Lung (tissue), 12 donors: ENCODE measurements around the gene F3. TPM values are rescaled to one million over a fixed set of nuclear protein-coding genes. Genes with fewer than 3 reads are reported as not detected.

ENCODE experiments used
- ATAC-seq: fragments of 200-7000 bp; cut with Tn5 transposase; one replicate; pipeline ENCODE4 v1.9.1; 2020; ENCODE audit warnings: moderate number of reproducible peaks; ENCODE audit not compliant: insufficient read depth, low FRiP score
- DNase-seq, 3 donors: peaks; one replicate each; pipeline ENCODE4 v3.0.0-alpha.2; 2013 to 2017
- H3K27ac ChIP-seq, 2 donors: one replicate each; pipeline ENCODE4 v1.5.1; 2013; ENCODE audit warnings: mild to moderate bottlenecking in 2 of 2, moderate library complexity in 2 of 2, control low read depth in 1 of 2, inconsistent platforms in 1 of 2, low read depth in 1 of 2, low read length in 1 of 2
- H3K27me3 ChIP-seq, 3 donors: one replicate each; pipeline ENCODE4 v1.5.1; 2013; ENCODE audit warnings: low read length in 2 of 3; ENCODE audit not compliant: control insufficient read depth in 3 of 3, insufficient read depth in 3 of 3
- H3K36me3 ChIP-seq, 4 donors: one replicate each; pipeline ENCODE4 v1.5.1; 2013; ENCODE audit warnings: low read length in 4 of 4, mild to moderate bottlenecking in 1 of 4, moderate library complexity in 1 of 4; ENCODE audit not compliant: control insufficient read depth in 4 of 4, insufficient read depth in 4 of 4
- H3K4me1 ChIP-seq, 5 donors: one replicate each; pipeline ENCODE4 v1.5.1; 2013; ENCODE audit warnings: low read length in 5 of 5, mild to moderate bottlenecking in 2 of 5, moderate library complexity in 1 of 5; ENCODE audit not compliant: control insufficient read depth in 5 of 5, insufficient read depth in 5 of 5
- H3K4me3 ChIP-seq: one replicate; pipeline ENCODE4 v1.5.1; 2013; ENCODE audit warnings: mild to moderate bottlenecking, control low read depth, moderate library complexity
- H3K9ac ChIP-seq, 2 donors: one replicate each; pipeline ENCODE4 v1.5.1; 2013; ENCODE audit warnings: low read length in 2 of 2, control low read depth in 1 of 2; ENCODE audit not compliant: insufficient read depth in 1 of 2
- H3K9me3 ChIP-seq, 4 donors: one replicate each; pipeline ENCODE4 v1.5.1; 2013; ENCODE audit warnings: low read length in 3 of 4, mild to moderate bottlenecking in 1 of 4, moderate library complexity in 1 of 4; ENCODE audit not compliant: control insufficient read depth in 4 of 4, insufficient read depth in 3 of 4
- CTCF ChIP-seq: IDR thresholded peaks from 2 replicates; pipeline ENCODE4 v1.5.1; 2012; ENCODE audit warnings: mild to moderate bottlenecking; ENCODE audit errors: control extremely low read depth, extremely low read depth
- WGBS, 2 donors: extraction: QIAGEN DNeasy Blood & Tissue Kit; methylation state at CpG; one replicate each; pipeline ENCODE4 v1.1.7; 2013; 5-methylcytosine and 5-hydroxymethylcytosine counted together
- polyA plus RNA-seq, 2 donors: library from polyadenylated mRNA; stranded (reverse); fragments of 200-250 nt; gene quantifications; one replicate each; pipeline ENCODE4 v1.2.1, GENCODE V29; 2013
- total RNA-seq, 2 donors: library from RNA; depleted of rRNA in 1 of 2; stranded (reverse); fragments of >200 nt in 1 of 2; gene quantifications; one replicate each; pipeline ENCODE4 v1.2.1, GENCODE V29; 2014 to 2021
- donor health status: control.
- donor health status: control.
- donor health status: Bipolar disorder and iron deficiency.
- donor health status: healthy.
- donor health status: DM: yes; HTN: yes; CAD: no.

Gene F3
- total and polyA plus RNA-seq, 4 donors: 107 to 307 (median 189) TPM

- Histone ChIP-seq H3K4me3 (no peak overlapping the region), H3K27me3 (no peaks in the 10 kb centered on the region), H3K9me3 (no peaks in the 10 kb centered on the region), H3K27ac (no peak overlapping the region), H3K36me3 (peaks cover 0 to 9% (median 4%) of the 10 kb centered on the region in 4 donors), H3K4me1 (peaks cover 0 to 1% (median 0%) of the 10 kb centered on the region in 5 donors), H3K9ac (no peak overlapping the region)
- no peak for TF ChIP-seq CTCF
- no peak for ATAC-seq
- DNase-seq: no peak
- 84 to 96% methylated on average over 1 of the region's 1 CpG for WGBS, 2 donors
These were observed 37.0 kb downstream of the F3 start for GRCh38 chr1:94504601-94505000.

- peaks cover 0 to 1% (median 0%) of the 10 kb centered on the region in 5 donors for H3K4me1 ChIP-seq
- ATAC-seq: no peak
- no peak overlapping the region for H3K27ac ChIP-seq
- no peak for TF ChIP-seq CTCF
- WGBS, 2 donors: 83 to 85% methylated on average over 4 of the region's 4 CpGs
- no peaks in the 10 kb centered on the region for H3K9me3 ChIP-seq
- no peaks in the 10 kb centered on the region for H3K27me3 ChIP-seq
- no peak overlapping the region for H3K4me3 ChIP-seq
- no peak overlapping the region for H3K9ac ChIP-seq
- H3K36me3 ChIP-seq: peaks cover 1 to 18% (median 7%) of the 10 kb centered on the region in 4 donors
- DNase-seq: peak in 1 of 3 donors; percentile 16
These were observed 38.4 kb downstream of the F3 start for GRCh38 chr1:94503153-94503552.

- H3K9me3 ChIP-seq: no peaks in the 10 kb centered on the region
- 91 to 95% methylated on average over 4 of the region's 4 CpGs for WGBS, 2 donors
- H3K27ac ChIP-seq: no peak overlapping the region
- ATAC-seq (no peak), DNase-seq (no peak)
- TF ChIP-seq CTCF: no peak
- no peak overlapping the region for H3K9ac ChIP-seq
- peaks cover 1 to 18% (median 7%) of the 10 kb centered on the region in 4 donors for H3K36me3 ChIP-seq
- no peaks in the 10 kb centered on the region for H3K27me3 ChIP-seq
- H3K4me3 ChIP-seq: no peak overlapping the region
- H3K4me1 ChIP-seq: peaks cover 0 to 1% (median 0%) of the 10 kb centered on the region in 5 donors
These were observed 39.6 kb downstream of the F3 start for GRCh38 chr1:94501935-94502334.

GRCh38 chr1:94501426-94501825 is 40.1 kb downstream of the F3 start:
- H3K27ac ChIP-seq: no peak overlapping the region
- DNase-seq (no peak), ATAC-seq (no peak)
- TF ChIP-seq CTCF: no peak
- no peaks in the 10 kb centered on the region for H3K27me3 ChIP-seq
- H3K9me3 ChIP-seq: no peaks in the 10 kb centered on the region
- H3K9ac ChIP-seq: no peak overlapping the region
- no peak overlapping the region for H3K4me3 ChIP-seq
- 86 to 87% methylated on average over 2 of the region's 2 CpGs for WGBS, 2 donors
- peaks cover 1 to 17% (median 7%) of the 10 kb centered on the region in 4 donors for H3K36me3 ChIP-seq
- peaks cover 0 to 1% (median 0%) of the 10 kb centered on the region in 5 donors for H3K4me1 ChIP-seq
